Spleen (tissue), 11 donors: Measurements from ENCODE around the gene ANKRD35. TPM values are rescaled to one million over a fixed set of nuclear protein-coding genes. Genes with fewer than 3 reads are reported as not detected.

Experiments
- DNase-seq: peaks from one replicate; pipeline ENCODE4 v3.0.0-alpha.2; 2020
- H3K27ac ChIP-seq, 8 donors: fragments of 200-600 bp; sonication (generic) in 7 of 8; 1 replicate in 4 of 8; 2 replicates in 4 of 8; pipeline versions ENCODE4 v1.5.0 to v1.8.0; 2016 to 2021; ENCODE audit warnings: inconsistent platforms in 4 of 8, mild to moderate bottlenecking in 4 of 8, moderate library complexity in 1 of 8
- H3K27me3 ChIP-seq, 7 donors: fragments of 200-600 bp; sonication (generic) in 6 of 7; replicated peaks in 1 of 7; 1 replicate in 4 of 7; 2 replicates in 3 of 7; pipeline versions ENCODE4 v1.5.0 to v1.8.0; 2016 to 2021; ENCODE audit warnings: inconsistent platforms in 3 of 7, mild to moderate bottlenecking in 1 of 7
- H3K36me3 ChIP-seq, 6 donors: fragments of 200-600 bp; sonication (generic) in 5 of 6; 1 replicate in 4 of 6; 2 replicates in 2 of 6; pipeline versions ENCODE4 v1.5.0 to v1.8.0; 2016 to 2021; ENCODE audit warnings: inconsistent platforms in 2 of 6
- H3K4me1 ChIP-seq, 6 donors: fragments of 200-600 bp; sonication (generic) in 5 of 6; 1 replicate in 3 of 6; 2 replicates in 3 of 6; pipeline versions ENCODE4 v1.5.0 to v1.8.0; 2016 to 2021; ENCODE audit warnings: inconsistent platforms in 3 of 6
- H3K4me3 ChIP-seq, 8 donors: fragments of 200-600 bp; sonication (generic) in 7 of 8; 1 replicate in 4 of 8; 2 replicates in 4 of 8; pipeline versions ENCODE4 v1.5.0 to v1.8.0; 2016 to 2021; ENCODE audit warnings: inconsistent platforms in 4 of 8, mild to moderate bottlenecking in 4 of 8, moderate library complexity in 2 of 8
- H3K9me3 ChIP-seq, 8 donors: fragments of 200-600 bp; sonication (generic) in 7 of 8; 1 replicate in 4 of 8; 2 replicates in 4 of 8; pipeline versions ENCODE4 v1.5.0 to v1.8.0; 2016 to 2021; ENCODE audit warnings: inconsistent platforms in 4 of 8
- POLR2A ChIP-seq, 3 donors: fragments of 450-650 bp; IDR thresholded peaks; one replicate each; pipeline ENCODE4 v1.5.1; 2017; ENCODE audit warnings: antibody characterized with exemption in 3 of 3, mild to moderate bottlenecking in 1 of 3
- POLR2AphosphoS5 ChIP-seq, 3 donors: sonication (generic); formaldehyde crosslinking; IDR thresholded peaks; one replicate each; pipeline ENCODE4 v1.5.1; 2017; ENCODE audit warnings: antibody characterized with exemption in 3 of 3
- WGBS, 5 donors: extraction: QIAGEN DNeasy Blood & Tissue Kit in 3 of 5; methylation state at CpG; one replicate each; pipeline versions ENCODE4 v1.1.5 to v1.1.7; 2013 to 2018; 5-methylcytosine and 5-hydroxymethylcytosine counted together
- intact Hi-C: fragments of 100-400 bp; cut with DNase I; formaldehyde crosslinking; loops from one replicate; pipeline ENCODE4 v1.15.0; 2023; ENCODE audit warnings: low total_unique reads
- polyA plus RNA-seq, 3 donors: library from polyadenylated mRNA; stranded (reverse); fragments of 200-250 nt; gene quantifications; one replicate each; pipeline ENCODE4 v1.2.1, GENCODE V29; 2013
- total RNA-seq, 7 donors: library from RNA; depleted of rRNA in 3 of 7; stranded (reverse); fragments of >200 nt in 3 of 7; fragmentation: NEBNext Ultra II Directional in 4 of 7; extraction: Animal tissue kit (Norgen Biotek cat#: 25700) in 4 of 7; gene quantifications; one replicate each; pipeline versions ENCODE4 v1.1.0 to v1.2.1, GENCODE V29; 2016 to 2021
- TF ChIP-seq, protein P1 (sequence below), 11 experiments: fragments of 200-600 bp in 7 of 11; fragments of 450-650 bp in 4 of 11; sonication (generic) in 4 of 11; IDR thresholded peaks in 8 of 11; conservative IDR thresholded peaks in 3 of 11; 1 replicate in 7 of 11; 2 replicates in 4 of 11; pipeline versions ENCODE4 v1.4.0 to v1.8.0; 2016 to 2021; ENCODE audit warnings: antibody characterized with exemption in 11 of 11, inconsistent platforms in 4 of 11, mild to moderate bottlenecking in 1 of 11
- donor health status: healthy with polysubstance abuse.
- donor health status: DM: no; HTN: no; CAD: no; lungs with moderate emphysema.
- donor health status: DM: no; HTN: no; CAD: no.
- donor health status: Bipolar disorder and iron deficiency.
- donor health status: healthy.
- donor health status: DM: no; HTN: no; CAD: no.
- donor health status: DM: yes; HTN: yes; CAD: no.

ANKRD35 gene
- total and polyA plus RNA-seq, 10 donors: 0.26 to 1.3 (median 0.49) TPM

DNA sequence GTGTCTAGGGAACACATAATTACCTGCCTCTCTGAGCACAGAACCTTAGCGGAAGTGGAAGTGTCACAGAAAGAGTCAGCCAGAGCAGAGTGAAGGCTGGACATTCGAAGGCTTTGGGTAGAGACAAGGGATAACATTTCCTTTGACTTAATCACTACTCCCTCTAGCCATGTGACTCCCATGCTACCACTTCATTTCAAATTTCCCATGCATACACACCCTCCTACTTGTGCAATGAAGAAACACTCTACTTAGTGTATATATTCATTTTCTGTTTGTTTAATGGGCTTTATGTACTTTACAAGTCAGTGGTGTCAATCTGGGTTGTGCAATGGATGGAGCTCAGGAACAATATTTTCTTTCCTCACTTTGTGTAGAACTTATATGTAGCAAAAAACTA is 6.9 kb downstream of the ANKRD35 start:
- intact Hi-C loops: no loop called here
- Histone ChIP-seq H3K9me3 (no peaks in the 10 kb centered on the region), H3K27me3 (peaks cover 0 to 13% (median 0%) of the 10 kb centered on the region in 7 donors), H3K27ac (no peak overlapping the region), H3K4me1 (no peaks in the 10 kb centered on the region), H3K36me3 (no peaks in the 10 kb centered on the region), H3K4me3 (no peak overlapping the region)
- TF ChIP-seq POLR2AphosphoS5 (IDR thresholded peaks at IDR 0.05) (no peak), POLR2A (IDR thresholded peaks at IDR 0.05) (no peak)
- TF ChIP-seq, protein P1, sequence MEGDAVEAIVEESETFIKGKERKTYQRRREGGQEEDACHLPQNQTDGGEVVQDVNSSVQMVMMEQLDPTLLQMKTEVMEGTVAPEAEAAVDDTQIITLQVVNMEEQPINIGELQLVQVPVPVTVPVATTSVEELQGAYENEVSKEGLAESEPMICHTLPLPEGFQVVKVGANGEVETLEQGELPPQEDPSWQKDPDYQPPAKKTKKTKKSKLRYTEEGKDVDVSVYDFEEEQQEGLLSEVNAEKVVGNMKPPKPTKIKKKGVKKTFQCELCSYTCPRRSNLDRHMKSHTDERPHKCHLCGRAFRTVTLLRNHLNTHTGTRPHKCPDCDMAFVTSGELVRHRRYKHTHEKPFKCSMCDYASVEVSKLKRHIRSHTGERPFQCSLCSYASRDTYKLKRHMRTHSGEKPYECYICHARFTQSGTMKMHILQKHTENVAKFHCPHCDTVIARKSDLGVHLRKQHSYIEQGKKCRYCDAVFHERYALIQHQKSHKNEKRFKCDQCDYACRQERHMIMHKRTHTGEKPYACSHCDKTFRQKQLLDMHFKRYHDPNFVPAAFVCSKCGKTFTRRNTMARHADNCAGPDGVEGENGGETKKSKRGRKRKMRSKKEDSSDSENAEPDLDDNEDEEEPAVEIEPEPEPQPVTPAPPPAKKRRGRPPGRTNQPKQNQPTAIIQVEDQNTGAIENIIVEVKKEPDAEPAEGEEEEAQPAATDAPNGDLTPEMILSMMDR (IDR thresholded peaks at IDR 0.05 in 8 of 11, conservative IDR thresholded peaks at IDR 0.05 in 3 of 11): no peak
- 79 to 88% (median 85%) methylated on average over 2 of the region's 2 CpGs for WGBS, 5 donors
- DNase-seq: no peak

DNA sequence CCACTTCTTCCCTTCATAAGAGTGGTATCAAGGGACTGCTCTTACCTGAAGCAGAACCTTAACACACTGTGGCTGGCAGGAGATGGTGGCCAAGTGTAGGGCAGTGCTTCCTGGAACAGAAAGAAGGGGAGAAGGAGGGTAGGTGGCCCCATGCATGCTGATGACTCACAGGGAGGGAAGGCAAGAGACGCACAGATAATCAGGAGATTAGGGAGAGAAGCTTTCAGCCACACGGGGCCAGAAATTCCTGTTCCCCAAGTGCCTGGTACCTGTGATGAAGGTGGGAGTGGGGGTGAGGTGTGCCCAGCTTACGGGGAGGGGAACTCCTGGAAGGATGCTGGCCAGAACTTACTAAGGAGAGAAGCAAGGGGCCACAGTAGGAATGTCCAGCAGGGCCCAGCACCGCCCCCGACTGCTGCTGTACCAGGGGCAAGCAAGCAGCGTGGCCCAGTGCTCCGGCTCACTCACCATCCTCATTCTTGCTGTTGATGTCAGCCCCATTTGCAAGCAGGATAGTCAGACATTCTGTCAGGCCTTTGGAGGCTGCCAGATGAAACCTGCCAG is 7.7 kb downstream of the ANKRD35 start:
- no peak for DNase-seq
- intact Hi-C loops: no loop called here
- TF ChIP-seq POLR2AphosphoS5 (IDR thresholded peaks at IDR 0.05) (no peak), POLR2A (IDR thresholded peaks at IDR 0.05) (no peak)
- TF ChIP-seq, protein P1 (IDR thresholded peaks at IDR 0.05 in 8 of 11, conservative IDR thresholded peaks at IDR 0.05 in 3 of 11): no peak
- H3K36me3 ChIP-seq: no peaks in the 10 kb centered on the region
- peaks cover 0 to 10% (median 0%) of the 10 kb centered on the region in 7 donors for H3K27me3 ChIP-seq
- no peak overlapping the region for H3K4me3 ChIP-seq
- WGBS, 5 donors: 82 to 91% (median 89%) methylated on average over 7 of the region's 7 CpGs
- no peak overlapping the region for H3K27ac ChIP-seq
- H3K9me3 ChIP-seq: no peaks in the 10 kb centered on the region
- H3K4me1 ChIP-seq: peaks cover 0 to 2% (median 0%) of the 10 kb centered on the region in 6 donors

DNA sequence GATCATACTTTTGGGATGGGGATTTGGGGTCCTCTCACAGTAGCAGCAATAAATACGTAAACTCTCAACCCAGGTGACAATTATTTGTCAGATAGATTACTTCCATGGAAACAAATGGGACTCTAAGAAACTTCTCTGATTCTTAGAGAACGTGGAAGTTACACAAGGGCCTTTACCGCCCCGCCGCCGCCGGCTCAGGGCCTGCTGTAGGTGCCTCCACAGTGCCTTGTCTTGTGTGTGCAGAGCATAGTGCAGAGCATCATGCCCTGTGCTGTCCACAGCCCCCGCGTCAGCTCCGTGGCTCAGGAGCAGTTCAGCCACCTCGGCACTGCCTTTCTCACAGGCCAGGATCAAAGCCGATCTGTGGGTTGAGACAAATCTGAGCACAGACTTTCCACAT is 11.0 kb downstream of the ANKRD35 start:
- TF ChIP-seq POLR2AphosphoS5 (IDR thresholded peaks at IDR 0.05): no peak
- TF ChIP-seq, protein P1 (IDR thresholded peaks at IDR 0.05 in 8 of 11, conservative IDR thresholded peaks at IDR 0.05 in 3 of 11): no peak
- no peak for TF ChIP-seq POLR2A (IDR thresholded peaks at IDR 0.05)
- WGBS, 5 donors: 69 to 93% (median 86%) methylated on average over 12 of the region's 12 CpGs
- Histone ChIP-seq H3K4me3 (no peak overlapping the region), H3K36me3 (no peaks in the 10 kb centered on the region), H3K9me3 (no peaks in the 10 kb centered on the region), H3K27me3 (peaks cover 0 to 12% (median 0%) of the 10 kb centered on the region in 7 donors), H3K4me1 (peaks cover 0 to 25% (median 16%) of the 10 kb centered on the region in 6 donors), H3K27ac (no peak overlapping the region)
- DNase-seq: no peak
- intact Hi-C loops: no loop called here

DNA sequence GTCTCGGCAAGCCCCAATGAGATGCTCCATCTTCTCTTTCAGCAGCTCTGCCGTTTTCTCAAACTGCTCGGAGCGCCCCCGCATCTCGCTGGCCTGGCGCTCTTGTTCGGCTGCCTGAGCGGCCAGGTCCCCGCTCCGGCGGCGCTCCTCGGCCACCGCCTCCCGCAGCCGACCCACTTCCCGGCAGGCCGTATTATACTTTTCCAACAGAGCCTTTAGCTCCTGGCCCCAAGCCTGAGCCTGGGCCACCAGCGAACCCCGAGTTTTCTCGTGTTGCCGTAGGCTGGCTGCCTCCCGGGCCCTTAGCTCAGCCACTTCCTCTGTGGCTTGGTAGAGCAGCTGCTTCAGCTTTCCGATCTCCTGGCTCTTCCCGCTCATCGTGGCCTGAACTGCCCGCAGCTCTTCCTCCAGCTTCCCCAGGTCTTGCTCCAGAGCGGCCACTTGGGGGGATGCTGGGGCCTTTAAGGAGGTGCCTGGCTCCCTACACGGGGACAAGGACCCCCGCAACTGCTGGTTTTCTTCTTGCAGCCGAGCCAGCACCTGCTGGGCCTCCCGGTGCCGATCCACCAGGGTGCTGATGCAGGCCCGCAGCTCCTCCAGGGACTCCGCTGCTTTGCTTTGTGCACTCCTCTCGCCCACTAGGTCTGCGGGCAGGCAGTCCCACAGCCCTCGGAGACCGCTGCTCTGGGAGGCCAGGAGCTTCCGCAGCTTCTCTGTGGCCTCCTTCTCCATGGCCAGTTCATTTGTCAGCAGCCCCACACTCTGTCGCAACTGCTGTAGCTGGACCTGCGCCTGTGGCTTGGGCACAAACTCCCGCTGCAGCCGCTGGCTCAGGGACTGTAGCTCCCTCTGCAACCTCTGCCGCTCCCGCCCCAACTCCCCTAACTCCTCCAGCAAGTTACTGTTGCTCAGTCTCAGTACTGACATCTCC is 13.4 kb downstream of the ANKRD35 start:
- intact Hi-C loops: no loop called here
- 19 to 34% (median 23%) methylated on average over 35 to 47 of the region's 47 CpGs for WGBS, 5 donors
- Histone ChIP-seq H3K4me3 (peak overlapping the region; percentile 8 to 59 (median 33)), H3K27me3 (peaks cover 0 to 12% (median 0%) of the 10 kb centered on the region in 7 donors), H3K9me3 (no peaks in the 10 kb centered on the region), H3K27ac (peak overlapping the region in 7 of 8 donors; percentile 45 to 76 (median 68)), H3K4me1 (peaks cover 0 to 28% (median 16%) of the 10 kb centered on the region in 6 donors), H3K36me3 (no peaks in the 10 kb centered on the region)
- peak; percentile 91 for DNase-seq
- TF ChIP-seq, protein P1 (IDR thresholded peaks at IDR 0.05 in 8 of 11, conservative IDR thresholded peaks at IDR 0.05 in 3 of 11): no peak
- TF ChIP-seq POLR2AphosphoS5 (IDR thresholded peaks at IDR 0.05): peak in 2 of 3 donors; percentile 48 to 59
